Breast epithelium (tissue), 3 donors: ENCODE data around the gene CHD2.

Experiments used
- CTCF ChIP-seq, 3 donors: fragments of 450-650 bp; IDR thresholded peaks; one replicate each; pipeline ENCODE4 v1.5.1; 2016 to 2017; ENCODE audit warnings: antibody characterized with exemption in 3 of 3, mild to moderate bottlenecking in 3 of 3, moderate library complexity in 3 of 3
- POLR2A ChIP-seq: fragments of 450-650 bp; IDR thresholded peaks from one replicate; pipeline ENCODE4 v1.6.1; 2016; ENCODE audit warnings: antibody characterized with exemption, mild to moderate bottlenecking, moderate library complexity
- POLR2AphosphoS5 ChIP-seq, 3 donors: sonication (generic); formaldehyde crosslinking; IDR thresholded peaks; one replicate each; pipeline ENCODE4 v1.6.1; 2017; ENCODE audit warnings: antibody characterized with exemption in 3 of 3

GRCh38 chr15:92920595-92921161, 20.6 kb downstream of the CHD2 start:
- TF ChIP-seq POLR2A = no peak
- no peak for TF ChIP-seq CTCF (IDR thresholded peaks at IDR 0.05)
- TF ChIP-seq POLR2AphosphoS5 (IDR thresholded peaks at IDR 0.05) = no peak
